IPS DF 4.7 (cell line): Measurements from ENCODE around the gene SPRY1.

Experiments used
- DNase-seq: peaks from one replicate; pipeline ENCODE4 v3.0.0-alpha.2; 2013; ENCODE audit warnings: low spot score; ENCODE audit errors: extremely low read depth

The SPRY1 gene

GRCh38 chr4:123396307-123397143, at the start of gene SPRY1:
Gene SPRY1, plus strand, starts transcription at chr4:123396795. Its CDS starts 4,797 bp downstream, at chr4:123401592.
- DNase-seq, result peak; percentile 87

GRCh38 chr4:123346951-123347350, 49.6 kb upstream of the SPRY1 start:
- no peak for DNase-seq

- DNase-seq, result no peak
These were observed 47.6 kb upstream of the SPRY1 start for GRCh38 chr4:123348946-123349345.

- no peak for DNase-seq
These were observed 47.0 kb upstream of the SPRY1 start for GRCh38 chr4:123349421-123350190.

GRCh38 chr4:123350191-123350544, 46.4 kb upstream of the SPRY1 start:
- peak; percentile 75 for DNase-seq

GRCh38 chr4:123350726-123351125, 45.9 kb upstream of the SPRY1 start:
- DNase-seq, result no peak

GRCh38 chr4:123351713-123352112, 44.9 kb upstream of the SPRY1 start:
- no peak for DNase-seq

- DNase-seq, result no peak
These were observed 44.2 kb upstream of the SPRY1 start for GRCh38 chr4:123352240-123352945.

GRCh38 chr4:123352966-123353365, 43.6 kb upstream of the SPRY1 start:
- DNase-seq, result no peak

GRCh38 chr4:123353656-123354055, 42.9 kb upstream of the SPRY1 start:
- DNase-seq, result no peak

GRCh38 chr4:123354701-123355100, 41.9 kb upstream of the SPRY1 start:
- DNase-seq, result no peak

- DNase-seq, result no peak
These were observed 39.7 kb upstream of the SPRY1 start for GRCh38 chr4:123356921-123357320.

- DNase-seq, result no peak
These were observed 36.9 kb upstream of the SPRY1 start for GRCh38 chr4:123359449-123360315.

- no peak for DNase-seq
These were observed 35.3 kb upstream of the SPRY1 start for GRCh38 chr4:123361195-123361861.

- DNase-seq, result no peak
These were observed 34.5 kb upstream of the SPRY1 start for GRCh38 chr4:123362103-123362502.

GRCh38 chr4:123363729-123364128, 32.9 kb upstream of the SPRY1 start:
- no peak for DNase-seq

GRCh38 chr4:123364906-123365305, 31.7 kb upstream of the SPRY1 start:
- no peak for DNase-seq

GRCh38 chr4:123365412-123365811, 31.2 kb upstream of the SPRY1 start:
- DNase-seq, result no peak

GRCh38 chr4:123366144-123366748, 30.3 kb upstream of the SPRY1 start:
- no peak for DNase-seq

- DNase-seq, result peak; percentile 81
These were observed 17.8 kb upstream of the SPRY1 start for GRCh38 chr4:123378794-123379193.
